NCI-H2227 (cell line): ENCODE measurements around the gene ZBTB40.

Experiments
- DNase-seq: peaks from one replicate; lab custom pipeline; 2025; ENCODE audit not compliant: unreplicated experiment; lab: John Stamatoyannopoulos, UW

The ZBTB40 gene

DNA sequence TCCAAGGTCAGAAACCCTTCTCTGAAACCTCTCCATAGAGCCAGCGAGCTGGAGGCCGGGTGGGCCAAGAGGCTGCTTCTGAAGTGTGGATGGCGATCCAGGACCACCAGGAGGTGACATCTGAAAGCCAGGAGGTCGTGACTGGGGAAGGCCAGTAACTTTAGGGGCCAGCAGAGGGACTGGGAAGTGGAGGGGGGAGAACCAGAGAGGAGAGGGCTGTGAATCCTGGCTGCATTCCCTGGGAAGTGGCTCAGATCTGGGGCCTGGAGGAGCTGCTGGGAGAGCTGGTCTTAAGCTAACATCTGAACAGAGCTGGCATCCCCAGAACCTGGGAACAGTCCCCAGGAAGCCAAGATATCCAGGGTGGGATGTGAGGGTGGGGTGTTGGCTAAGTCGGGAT is 100.4 kb downstream of the ZBTB40 start:
- no peak for DNase-seq

GRCh38 chr1:22553104-22553880 is 101.6 kb downstream of the ZBTB40 start:
- DNase-seq, result no peak

- DNase-seq, result no peak
Observed at GRCh38 chr1:22553991-22554522, 102.4 kb downstream of the ZBTB40 start.

DNA sequence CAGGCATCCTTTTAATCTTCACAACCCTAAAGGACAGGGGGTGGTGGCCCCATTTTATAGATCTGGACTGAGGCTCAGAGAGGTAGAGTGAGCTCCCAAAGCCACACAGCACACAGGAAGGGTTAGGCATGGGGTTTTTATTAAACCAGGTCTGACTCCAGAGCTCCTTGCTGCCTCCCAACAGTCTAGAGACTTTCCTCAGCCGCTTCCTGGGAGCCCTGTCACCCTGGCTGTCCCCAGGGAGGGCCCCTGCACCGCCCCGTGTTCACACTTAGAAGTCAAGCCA is 103.7 kb downstream of the ZBTB40 start:
- DNase-seq, result no peak

GRCh38 chr1:22556391-22557104 is 104.9 kb downstream of the ZBTB40 start:
- DNase-seq, result no peak

GRCh38 chr1:22557341-22557950 is 105.8 kb downstream of the ZBTB40 start:
- no peak for DNase-seq

DNA sequence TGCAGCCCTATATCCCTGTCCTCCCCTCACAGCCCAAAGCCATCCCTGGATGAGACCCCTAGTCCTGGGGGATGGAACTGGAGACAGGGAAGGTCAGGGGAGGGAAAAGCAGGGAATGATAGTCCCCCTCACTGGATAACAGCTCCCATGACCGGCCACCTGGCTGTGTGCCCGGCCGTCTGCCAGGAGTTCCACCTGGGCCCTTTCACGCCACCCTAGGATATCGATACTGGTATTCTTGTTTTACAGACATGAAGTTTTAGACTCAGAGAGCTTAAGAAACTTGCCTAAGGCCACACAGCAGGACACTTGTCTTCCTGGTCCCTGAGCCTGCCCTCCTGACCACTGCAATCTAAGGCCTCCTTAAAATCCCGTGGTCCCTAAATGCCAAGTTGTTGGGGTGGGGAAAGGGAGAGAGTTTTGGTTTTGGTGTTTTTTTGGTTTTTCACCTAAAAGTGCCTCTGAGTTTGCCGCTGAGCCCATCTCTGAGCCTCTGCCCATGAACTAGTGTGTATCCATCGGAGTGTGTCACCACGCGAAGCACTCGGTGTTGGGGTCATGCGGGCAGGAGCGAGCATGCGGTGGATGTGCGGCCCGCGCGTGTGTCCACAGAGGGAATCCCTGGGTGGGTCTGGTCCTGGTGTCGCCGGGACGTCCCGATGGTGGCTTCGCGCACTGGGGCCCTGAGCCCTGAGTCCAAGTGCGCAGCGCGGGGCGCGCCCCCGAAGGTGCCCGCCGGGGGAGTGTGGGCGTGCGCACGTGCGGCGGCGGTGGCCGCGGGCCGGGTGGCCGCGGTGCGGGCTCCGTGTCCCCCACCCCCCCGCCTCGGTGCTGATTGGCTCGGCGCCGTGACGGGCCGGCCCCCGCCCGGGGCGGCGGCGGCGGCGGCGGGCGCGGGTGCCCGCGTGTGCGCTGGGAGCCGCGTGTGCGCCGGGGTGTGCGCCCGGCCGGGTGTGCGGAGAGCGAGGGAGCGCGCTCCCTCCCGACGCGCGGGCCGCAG is 111.2 kb downstream of the ZBTB40 start, which contains the start of gene EPHA8:
Gene EPHA8, plus strand, starts transcription at position 906 of the 1,000 bp plus-strand sequence. CDS start 147 bp downstream, outside the sequence.
- DNase-seq, result peak; percentile 42

DNA sequence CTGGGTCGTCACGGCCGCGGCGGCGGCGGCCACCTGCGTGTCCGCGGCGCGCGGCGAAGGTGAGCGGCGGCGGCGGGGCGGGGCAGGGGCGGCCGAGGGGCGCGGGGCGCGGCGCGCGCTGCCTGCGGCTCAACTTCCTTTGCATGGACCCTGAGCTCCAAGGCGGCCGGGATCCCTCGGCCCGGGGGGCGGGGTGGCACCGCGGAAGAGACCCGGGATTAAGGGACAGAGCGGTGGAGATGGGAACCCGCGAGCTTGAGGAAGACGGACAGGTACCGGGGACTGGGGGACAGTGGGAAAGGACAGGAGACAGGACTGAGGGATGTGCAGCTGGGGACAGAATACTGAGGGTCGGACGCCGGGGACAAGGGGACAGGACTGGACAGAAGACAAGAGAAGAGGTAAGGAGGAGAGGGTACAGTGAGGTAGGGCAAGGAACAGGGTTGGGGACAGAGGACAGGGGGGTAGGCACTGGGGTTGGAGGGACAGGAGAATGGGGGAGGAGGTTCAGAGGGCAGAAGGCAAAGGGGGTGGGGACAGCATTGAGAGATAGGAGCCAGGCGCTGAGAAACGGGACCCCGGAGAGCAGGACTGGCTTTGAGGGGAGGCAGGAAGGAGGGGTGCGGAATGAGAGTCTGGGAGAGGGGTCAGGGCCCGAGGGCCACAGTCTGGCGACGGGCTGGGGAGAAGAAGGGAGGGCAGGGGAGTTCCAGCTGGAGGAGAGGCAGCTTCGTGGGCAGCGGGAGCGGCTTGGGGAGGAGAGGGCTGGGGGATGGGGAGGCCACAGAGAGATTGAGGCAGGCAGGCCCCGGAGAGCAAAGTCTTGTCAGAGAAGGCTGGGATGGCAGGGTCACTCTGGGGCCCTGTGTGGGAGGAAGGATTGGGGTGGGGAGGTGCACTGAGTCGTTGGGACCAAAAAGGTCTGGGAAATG is 112.3 kb downstream of the ZBTB40 start:
- no peak for DNase-seq

DNA sequence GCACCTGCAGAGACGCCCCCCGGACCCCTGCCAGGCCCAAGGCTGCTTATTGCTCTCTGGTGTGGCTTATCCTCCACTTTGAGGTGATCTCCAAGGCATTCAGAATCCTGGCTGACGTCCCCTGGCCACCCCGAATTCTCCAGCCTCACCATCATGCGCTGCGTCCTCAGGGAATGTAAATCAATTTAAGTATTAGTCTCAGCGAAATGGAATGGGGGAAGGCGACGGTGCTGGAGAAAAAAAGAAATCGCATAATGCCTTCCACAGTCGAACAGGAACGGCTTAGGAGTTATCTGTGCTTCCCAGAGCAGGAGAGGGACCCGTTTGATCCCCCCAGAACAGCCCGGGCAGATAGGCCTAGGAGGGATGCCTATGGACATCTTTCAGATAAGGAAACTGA is 114.5 kb downstream of the ZBTB40 start:
- no peak for DNase-seq

DNA sequence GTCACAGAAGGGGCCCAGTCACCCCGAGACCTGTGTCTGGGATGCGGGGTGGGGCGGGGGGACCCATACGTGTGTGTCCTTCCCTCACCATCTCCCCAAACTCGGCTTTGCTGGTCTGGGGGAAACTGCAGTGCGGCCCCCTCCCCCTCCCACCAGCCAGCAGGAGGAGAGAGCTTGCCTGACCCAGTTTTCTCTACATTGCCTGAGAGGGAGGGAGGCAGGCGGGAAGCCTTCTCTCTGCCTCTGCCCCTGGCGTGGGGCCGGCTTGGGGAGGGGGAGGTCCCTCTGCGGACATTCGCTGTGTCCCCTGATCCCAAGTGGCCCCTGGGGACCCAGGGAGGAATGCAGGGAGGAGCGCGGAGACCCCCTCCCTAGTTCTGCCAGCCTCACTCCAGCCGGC is 115.5 kb downstream of the ZBTB40 start:
- DNase-seq, result no peak

GRCh38 chr1:22567994-22568393 is 116.3 kb downstream of the ZBTB40 start:
- DNase-seq, result no peak

DNA sequence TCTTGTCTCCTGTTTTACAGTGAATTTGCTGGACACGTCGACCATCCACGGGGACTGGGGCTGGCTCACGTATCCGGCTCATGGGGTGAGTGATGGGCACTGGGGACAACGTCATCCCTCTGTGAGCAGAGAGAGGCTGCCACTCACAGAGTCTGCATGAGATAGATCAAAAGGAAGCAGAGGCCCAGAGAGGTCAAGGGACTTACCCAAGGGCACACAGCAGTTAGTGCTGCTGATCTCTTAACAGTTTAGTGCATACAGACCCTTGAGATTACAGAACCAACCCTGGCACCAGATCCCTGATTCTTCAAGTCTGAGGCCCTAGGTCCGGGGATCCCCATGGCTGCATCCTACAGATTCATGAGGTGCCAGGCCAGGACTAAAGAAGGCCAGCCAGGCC is 117.6 kb downstream of the ZBTB40 start:
- DNase-seq, result no peak

GRCh38 chr1:22570140-22570909 is 118.7 kb downstream of the ZBTB40 start:
- DNase-seq, result no peak

DNA sequence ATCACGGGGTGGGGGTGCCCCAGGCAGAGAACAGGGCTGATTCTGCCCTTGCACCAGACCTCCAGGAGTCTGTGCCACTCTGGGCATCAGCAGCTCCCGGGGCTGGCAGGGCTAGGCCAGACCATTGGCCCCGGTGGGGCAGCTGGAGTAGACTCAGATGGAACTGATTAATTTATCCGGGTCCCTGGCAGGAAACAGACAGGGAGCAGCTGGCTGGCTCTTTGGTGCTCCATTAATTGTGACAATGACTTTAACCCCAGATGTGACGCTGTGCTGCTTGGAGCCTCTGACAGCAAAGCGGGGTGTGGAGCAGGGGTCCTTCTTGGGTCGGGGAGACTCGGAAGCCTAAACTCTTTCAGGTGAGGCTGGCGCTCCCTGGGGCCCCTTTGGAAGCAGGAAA is 121.2 kb downstream of the ZBTB40 start:
- no peak for DNase-seq

DNA sequence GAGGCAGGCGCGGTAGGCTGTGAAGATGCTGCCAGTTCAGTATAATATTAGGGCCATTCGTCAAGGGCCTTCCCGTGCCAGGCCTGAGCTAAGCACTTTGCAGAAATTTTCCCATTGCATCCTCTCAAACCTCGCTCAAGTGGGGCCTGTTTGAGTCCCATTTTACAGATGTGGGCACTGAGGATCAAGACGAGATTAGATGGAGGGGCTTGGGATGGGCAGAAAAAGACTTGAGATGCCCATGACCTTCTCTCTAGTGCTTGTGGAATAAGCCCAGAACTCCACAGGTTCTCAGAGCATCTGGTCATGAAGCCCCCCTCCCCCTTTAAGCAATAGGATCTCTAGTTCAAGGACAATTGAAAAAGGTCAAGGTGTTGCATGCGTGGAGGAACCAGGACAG is 121.6 kb downstream of the ZBTB40 start:
- DNase-seq, result no peak

- DNase-seq, result no peak
Observed at GRCh38 chr1:22575532-22576149, 124.0 kb downstream of the ZBTB40 start.

GRCh38 chr1:22576150-22576544 is 124.5 kb downstream of the ZBTB40 start:
- DNase-seq, result no peak

DNA sequence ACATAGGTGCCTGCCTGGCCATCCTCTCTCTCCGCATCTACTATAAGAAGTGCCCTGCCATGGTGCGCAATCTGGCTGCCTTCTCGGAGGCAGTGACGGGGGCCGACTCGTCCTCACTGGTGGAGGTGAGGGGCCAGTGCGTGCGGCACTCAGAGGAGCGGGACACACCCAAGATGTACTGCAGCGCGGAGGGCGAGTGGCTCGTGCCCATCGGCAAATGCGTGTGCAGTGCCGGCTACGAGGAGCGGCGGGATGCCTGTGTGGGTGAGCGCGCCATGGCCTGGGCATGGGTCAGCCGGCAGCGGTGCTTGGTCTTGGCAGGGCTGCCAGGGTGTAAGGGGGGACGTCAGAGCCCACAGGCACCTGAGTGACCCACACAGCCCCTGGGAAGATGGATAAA is 125.0 kb downstream of the ZBTB40 start:
- DNase-seq, result no peak
